Measurements from ENCODE around the gene CARMIL1. TPM values are rescaled to one million over a fixed set of nuclear protein-coding genes. Genes with fewer than 3 reads are reported as not detected.

Gene CARMIL1
- total and polyA plus RNA-seq, 10 donors, result 3.7 to 34.8 (median 9.3) TPM

GRCh38 chr6:25630508-25631278 is 351.5 kb downstream of the CARMIL1 start:
- Histone ChIP-seq H3K4me1 (no peaks in the 10 kb centered on the region), H3K9me3 (no peaks in the 10 kb centered on the region), H3K27me3 (replicated peaks in 1 of 7) (peaks cover 0 to 37% (median 0%) of the 10 kb centered on the region in 7 donors), H3K4me3 (no peak overlapping the region), H3K27ac (no peak overlapping the region), H3K36me3 (no peaks in the 10 kb centered on the region)
- DNase-seq, result no peak
- TF ChIP-seq POLR2AphosphoS5 (IDR thresholded peaks at IDR 0.05), result no peak
- TF ChIP-seq POLR2A (IDR thresholded peaks at IDR 0.05), result no peak
- TF ChIP-seq CTCF (IDR thresholded peaks at IDR 0.05 in 8 of 11, conservative IDR thresholded peaks at IDR 0.05 in 3 of 11), result no peak
- intact Hi-C loops (cut with DNase I; ENCODE audit: low total_unique reads), result no loop called here
- WGBS, 5 donors, result 56 to 80% (median 63%) methylated on average over 4 of the region's 4 CpGs

GRCh38 chr6:25635886-25636317 is 356.7 kb downstream of the CARMIL1 start:
- intact Hi-C loops (cut with DNase I; ENCODE audit: low total_unique reads), result no loop called here

GRCh38 chr6:25637211-25637610 is 358.0 kb downstream of the CARMIL1 start:
- H3K27ac ChIP-seq, result no peak overlapping the region
- peaks cover 0 to 12% (median 0%) of the 10 kb centered on the region in 8 donors for H3K9me3 ChIP-seq
- 42 to 86% (median 61%) methylated on average over 1 of the region's 1 CpG for WGBS, 5 donors
- peaks cover 0 to 37% (median 0%) of the 10 kb centered on the region in 7 donors for H3K27me3 ChIP-seq (replicated peaks in 1 of 7)
- no peaks in the 10 kb centered on the region for H3K4me1 ChIP-seq
- TF ChIP-seq POLR2AphosphoS5 (IDR thresholded peaks at IDR 0.05), result no peak
- TF ChIP-seq CTCF (IDR thresholded peaks at IDR 0.05 in 8 of 11, conservative IDR thresholded peaks at IDR 0.05 in 3 of 11), result no peak
- H3K36me3 ChIP-seq, result no peaks in the 10 kb centered on the region
- intact Hi-C loops (cut with DNase I; ENCODE audit: low total_unique reads), result no loop called here
- no peak overlapping the region for H3K4me3 ChIP-seq
- DNase-seq, result no peak

More at GRCh38 chr6:25635886-25636317, 356.7 kb downstream of the CARMIL1 start:
- H3K9me3 ChIP-seq, result peaks cover 0 to 4% (median 0%) of the 10 kb centered on the region in 8 donors
- no peaks in the 10 kb centered on the region for H3K4me1 ChIP-seq
- DNase-seq, result no peak
- TF ChIP-seq POLR2AphosphoS5 (IDR thresholded peaks at IDR 0.05) (no peak), POLR2A (IDR thresholded peaks at IDR 0.05) (no peak), CTCF (IDR thresholded peaks at IDR 0.05 in 8 of 11, conservative IDR thresholded peaks at IDR 0.05 in 3 of 11) (no peak)
- H3K27me3 ChIP-seq (replicated peaks in 1 of 7), result peaks cover 0 to 37% (median 0%) of the 10 kb centered on the region in 7 donors
- H3K27ac ChIP-seq, result no peak overlapping the region
- H3K4me3 ChIP-seq, result no peak overlapping the region
- H3K36me3 ChIP-seq, result no peaks in the 10 kb centered on the region
- WGBS, 5 donors, result 88 to 94% (median 92%) methylated on average over 2 of the region's 2 CpGs

- no peak for DNase-seq
- H3K4me1 ChIP-seq, result no peaks in the 10 kb centered on the region
- H3K36me3 ChIP-seq, result no peaks in the 10 kb centered on the region
- no peak overlapping the region for H3K27ac ChIP-seq
- TF ChIP-seq CTCF (IDR thresholded peaks at IDR 0.05 in 8 of 11, conservative IDR thresholded peaks at IDR 0.05 in 3 of 11) (no peak), POLR2AphosphoS5 (IDR thresholded peaks at IDR 0.05) (no peak)
- WGBS, 5 donors, result 68 to 80% (median 71%) methylated on average over 4 of the region's 4 CpGs
- intact Hi-C loops (cut with DNase I; ENCODE audit: low total_unique reads), result no loop called here
- H3K4me3 ChIP-seq, result no peak overlapping the region
- peaks cover 0 to 37% (median 5%) of the 10 kb centered on the region in 7 donors for H3K27me3 ChIP-seq (replicated peaks in 1 of 7)
- H3K9me3 ChIP-seq, result peaks cover 0 to 12% (median 0%) of the 10 kb centered on the region in 8 donors
Measured at GRCh38 chr6:25637960-25638434, 358.8 kb downstream of the CARMIL1 start.

Data from spleen (tissue), 11 donors.